Activated CD4-positive, alpha-beta T cell treated with anti-CD3 and anti-CD28 coated beads for 24 hours (primary cell): ENCODE measurements around the gene ISG20L2.

ENCODE experiments used
- DNase-seq, 2 donors: peaks; one replicate each; pipeline ENCODE4 v3.0.0-alpha.2; 2020; ENCODE audit warnings: low read depth in 2 of 2

The ISG20L2 gene

DNA sequence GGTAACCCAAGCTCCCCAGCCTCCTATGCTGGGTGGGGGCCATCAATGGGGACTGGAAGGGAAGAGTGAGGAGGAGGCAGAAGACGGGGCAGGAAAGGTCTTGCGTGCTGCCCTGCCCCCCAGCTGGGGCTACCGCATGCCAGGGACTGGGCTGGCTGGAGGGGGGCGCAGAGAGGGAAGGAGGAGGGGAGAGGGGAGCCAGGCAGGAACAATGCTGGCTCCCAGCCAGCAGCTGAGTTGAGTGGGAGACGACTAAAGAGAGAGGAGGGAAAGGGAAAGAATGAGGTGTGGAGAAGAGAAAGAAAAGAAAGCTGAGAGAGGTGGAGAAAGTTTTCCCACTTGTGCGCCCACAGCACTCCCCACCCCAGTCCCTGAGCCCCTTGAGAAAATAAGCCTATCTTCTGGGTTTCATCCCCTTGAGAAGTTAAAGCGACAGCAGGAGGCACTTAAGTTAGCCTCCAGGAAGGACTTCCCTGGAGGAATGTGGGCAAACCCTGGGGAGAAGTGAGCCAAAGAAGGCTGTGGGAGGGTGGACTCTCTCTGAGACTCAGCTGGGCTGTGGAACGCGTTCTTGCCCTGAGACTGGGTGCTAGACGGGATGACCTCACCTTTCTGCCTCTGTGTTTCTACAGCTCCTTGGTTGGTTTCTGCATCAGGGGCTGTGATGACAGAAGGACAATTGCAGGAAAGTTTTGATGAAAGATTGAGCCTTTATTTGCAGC is 38.5 kb downstream of the ISG20L2 start:
- no peak for DNase-seq

DNA sequence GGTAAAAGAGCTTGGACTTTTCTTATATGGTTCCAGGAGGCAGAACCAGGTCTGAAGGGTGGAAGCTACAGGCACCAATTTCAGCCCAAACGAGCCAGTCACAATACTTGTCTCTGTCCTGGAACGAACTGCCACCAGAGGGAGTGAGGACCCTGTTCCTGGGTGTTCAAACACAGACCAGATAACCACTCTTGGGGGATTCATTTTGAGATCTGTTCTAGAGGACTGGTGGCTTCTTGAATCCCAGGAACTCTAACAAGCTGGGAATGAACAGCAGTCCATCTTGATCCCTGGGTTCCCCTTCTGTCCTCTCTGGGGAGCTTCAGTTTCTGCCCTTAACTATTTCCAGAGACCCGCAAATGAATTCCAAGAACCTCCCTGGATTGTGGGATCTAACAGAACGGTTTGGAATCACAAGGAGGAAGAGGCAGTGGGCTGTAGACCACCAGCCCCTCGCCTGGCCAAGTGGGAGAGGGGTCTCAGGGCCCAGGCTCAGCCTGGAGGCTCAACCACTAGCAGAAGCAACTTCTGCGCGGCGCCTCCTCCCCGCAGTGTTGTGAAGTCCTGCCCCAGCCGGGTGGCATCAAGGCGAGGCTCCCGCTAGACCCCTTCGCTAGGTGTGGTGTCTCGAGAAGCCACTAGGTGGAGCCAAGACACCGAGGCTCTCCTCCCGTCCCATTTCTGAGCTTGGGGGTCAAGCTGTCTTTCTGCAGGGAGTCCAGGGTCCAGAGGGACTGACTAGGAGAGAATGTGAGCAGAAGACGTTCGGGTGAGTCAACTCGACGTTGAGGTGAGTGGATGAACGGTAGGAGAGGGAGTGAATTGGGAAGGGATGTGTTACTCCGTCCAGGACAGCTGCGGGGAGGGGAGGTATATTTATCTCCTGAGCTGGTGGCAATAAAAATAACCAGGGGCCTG is 39.3 kb downstream of the ISG20L2 start:
- peak; percentile 64 for DNase-seq

DNA sequence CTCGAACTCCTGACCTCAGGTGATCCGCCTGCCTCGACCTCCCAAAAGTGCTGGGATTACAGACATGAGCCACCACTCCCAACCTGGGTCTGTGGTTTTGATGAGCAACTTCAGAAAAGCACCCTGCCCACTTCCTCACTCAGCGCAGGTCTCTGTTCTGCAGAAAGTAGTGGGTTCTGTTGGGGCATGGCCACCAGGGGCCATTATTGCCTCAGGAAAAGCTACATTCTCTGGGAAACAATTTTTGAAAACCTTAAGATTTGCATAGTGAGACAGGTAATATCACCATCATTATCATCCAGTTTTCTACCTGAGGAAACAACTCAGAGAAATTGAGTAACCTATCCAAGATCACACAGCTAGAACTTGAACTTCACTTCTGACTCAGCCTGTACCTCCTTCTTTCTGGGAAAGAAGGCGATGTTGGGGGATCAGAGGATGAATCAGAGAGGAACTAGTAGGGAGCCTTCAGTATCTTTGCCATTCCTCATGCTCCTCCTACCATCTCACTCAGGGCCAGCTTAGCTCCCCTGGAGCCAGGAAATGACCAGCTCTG is 44.3 kb downstream of the ISG20L2 start:
- no peak for DNase-seq

DNA sequence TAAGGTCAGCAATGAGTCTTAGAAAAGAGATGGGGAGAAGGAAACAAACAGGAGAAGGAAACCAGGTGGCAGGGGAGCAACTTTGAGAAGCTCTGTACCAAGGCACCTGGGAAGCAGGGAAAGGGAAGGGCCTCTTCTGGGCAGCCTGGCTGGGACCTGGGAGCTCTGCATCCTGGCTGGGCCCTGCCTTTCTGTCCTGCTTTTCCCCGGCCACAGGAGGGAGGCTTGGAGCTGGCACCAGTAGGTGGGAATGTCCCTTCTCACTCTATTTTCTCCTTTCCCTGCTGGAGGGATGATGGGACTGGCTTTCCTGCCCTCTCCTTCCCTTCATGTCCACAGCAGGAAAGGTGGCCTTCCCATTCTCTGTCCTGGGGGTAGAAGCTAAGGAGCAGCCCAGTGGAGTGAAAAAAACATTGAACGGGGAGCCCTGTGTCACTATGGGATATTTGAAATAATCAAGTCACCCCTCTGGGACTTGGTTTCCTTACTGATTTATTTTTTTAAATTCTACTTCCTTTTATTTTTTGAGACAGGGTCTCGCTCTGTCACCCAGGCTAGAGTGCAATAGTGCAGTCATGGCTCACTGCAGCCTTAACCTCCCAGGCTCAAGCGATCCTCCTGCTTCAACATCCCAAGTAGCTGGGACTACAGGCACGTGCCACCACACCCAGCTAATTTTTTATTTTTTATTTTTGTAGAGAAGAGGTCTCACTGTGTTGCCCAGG is 46.2 kb downstream of the ISG20L2 start:
- DNase-seq = no peak

DNA sequence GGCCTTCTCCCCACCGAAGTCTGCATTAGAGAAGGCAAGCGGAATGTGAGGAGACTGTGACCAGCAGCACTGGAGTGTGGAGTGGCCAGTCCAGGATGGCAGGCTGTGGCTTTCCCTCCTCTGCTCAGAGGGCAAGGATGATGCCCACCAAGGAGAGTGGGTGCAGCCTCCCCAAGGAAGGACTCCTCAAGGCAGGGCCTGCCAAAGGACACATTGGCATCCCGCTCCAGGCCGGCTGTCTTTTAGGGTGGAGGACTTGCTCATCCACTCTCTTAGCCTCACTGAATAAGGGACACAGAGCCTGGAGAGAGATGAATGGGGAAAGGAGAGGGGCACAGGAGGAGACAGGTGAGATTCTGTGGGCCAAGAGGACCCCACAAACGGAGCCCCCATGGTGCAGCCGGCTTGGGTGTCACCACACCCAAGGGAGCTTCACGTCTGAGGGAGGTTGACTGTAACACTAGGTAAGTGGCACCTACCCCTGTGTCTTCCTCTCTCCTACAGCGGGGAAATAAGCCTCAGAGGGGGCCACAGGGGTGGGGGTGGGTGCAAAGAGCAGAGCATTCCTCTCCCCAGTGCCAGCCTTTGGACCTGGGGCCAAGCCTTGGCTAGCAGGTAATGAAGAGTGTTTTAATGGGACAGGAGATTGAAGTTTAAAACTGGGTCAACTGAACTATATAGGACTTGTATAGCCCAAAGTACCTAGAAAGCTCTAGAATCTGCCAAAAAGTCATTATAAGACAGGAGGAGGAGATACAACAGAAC is 47.2 kb downstream of the ISG20L2 start:
- DNase-seq = no peak

DNA sequence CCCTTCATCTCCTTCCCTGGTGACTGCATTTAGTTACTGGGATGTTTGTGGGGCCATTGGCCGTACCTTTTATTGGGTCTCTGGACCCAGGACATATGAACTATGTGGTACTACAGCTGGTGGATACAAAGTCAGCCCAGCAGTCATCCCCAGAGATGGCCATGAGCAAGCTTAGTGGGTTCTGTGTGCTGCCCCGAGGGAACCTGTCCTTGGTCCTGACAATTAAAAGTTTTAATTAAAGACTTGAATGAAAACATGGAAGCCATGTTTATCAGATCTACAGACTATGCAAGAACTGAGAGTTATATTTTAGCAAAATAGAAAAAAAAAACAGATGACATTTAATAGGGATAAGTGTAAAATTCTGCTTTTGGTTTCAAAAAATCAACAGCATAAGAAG is 48.5 kb downstream of the ISG20L2 start:
- no peak for DNase-seq

DNA sequence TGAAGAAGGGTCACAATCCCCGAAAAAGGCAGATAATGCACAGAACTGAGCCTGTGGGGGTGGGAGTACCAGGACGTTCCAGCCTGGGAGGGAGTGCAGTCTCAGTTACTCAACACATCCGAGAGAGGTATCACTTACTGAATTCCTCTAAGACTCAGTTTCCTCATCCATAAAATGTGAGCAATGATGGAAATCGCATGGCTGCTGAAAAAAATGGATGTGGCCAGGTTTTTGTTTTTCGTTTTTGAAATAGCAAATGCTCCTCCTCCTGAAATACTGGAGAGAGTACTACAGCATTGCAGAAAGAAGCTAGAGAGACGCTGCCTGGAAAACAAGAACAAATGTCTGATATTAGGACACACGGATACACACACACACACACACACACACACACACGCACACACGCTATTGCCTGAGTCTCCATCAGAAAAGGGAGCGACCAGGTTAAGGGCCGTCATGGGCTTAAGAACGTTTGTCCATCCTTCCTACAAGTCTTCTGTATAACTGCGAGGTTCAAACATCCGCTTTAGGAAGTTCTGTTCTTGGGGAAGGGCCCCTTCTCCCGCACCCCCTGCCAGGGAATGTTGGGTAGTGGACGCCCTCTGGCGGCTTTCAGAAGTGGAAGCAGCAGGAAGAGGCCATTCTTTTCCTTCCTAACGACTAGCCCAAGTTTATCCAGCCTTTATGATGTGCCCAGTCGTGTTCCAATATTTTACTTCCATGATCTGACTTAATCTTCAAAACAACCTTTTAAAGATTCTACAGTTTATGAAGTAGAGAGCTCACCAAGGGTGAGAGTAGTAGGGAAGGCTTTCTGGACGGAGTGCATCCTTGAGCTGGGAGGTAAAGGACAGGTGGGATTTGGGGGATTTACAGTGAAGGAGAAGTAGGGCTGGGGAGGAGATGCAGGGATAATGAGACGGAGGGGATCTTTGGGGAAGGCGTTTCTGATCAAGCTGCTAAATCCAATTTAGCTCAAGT is 50.7 kb downstream of the ISG20L2 start:
- no peak for DNase-seq

DNA sequence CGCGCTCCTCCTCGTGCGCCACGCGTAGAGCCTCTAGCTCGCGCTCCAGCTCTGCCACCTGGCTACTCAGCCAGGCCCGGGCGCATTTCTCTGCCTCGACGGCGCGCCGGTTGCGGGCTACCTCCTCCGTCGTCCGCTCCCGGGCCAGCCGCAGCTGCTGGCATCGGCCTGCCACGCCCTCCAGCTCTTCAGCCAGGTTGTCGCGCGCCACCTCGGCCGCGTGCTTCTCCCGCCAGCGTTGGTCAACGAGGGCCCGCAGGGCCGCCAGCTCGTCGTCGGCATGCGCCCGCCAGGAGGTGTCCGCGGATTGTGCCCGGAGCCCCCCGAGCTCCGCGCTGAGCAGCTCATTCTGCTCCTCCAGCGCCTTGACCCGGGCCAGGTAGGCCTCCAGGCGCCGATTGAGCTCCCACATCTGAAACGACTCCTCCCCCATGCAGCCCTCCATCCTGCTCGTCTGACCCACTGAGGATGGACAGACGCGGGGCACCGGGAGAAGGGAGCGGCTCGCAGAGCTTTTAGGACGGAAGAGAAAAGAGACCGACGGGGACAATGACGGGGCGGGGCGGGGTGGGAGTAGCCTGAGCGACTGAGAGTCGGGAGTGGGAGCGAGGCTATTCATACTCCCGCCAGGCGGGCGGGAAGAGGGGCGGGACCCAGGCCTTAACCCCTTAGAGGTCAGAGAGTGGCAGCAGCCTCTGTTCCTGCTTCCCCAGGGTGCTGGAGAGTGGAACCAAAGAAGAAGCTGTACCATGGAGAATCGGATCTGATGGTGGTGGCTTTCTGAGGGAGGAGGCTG is 51.5 kb downstream of the ISG20L2 start, which contains the start of gene NES:
Gene NES (minus strand): TSS at position 588 of the 796 bp plus-strand sequence. CDS start 143 bp downstream, at position 445.
- DNase-seq = no peak

DNA sequence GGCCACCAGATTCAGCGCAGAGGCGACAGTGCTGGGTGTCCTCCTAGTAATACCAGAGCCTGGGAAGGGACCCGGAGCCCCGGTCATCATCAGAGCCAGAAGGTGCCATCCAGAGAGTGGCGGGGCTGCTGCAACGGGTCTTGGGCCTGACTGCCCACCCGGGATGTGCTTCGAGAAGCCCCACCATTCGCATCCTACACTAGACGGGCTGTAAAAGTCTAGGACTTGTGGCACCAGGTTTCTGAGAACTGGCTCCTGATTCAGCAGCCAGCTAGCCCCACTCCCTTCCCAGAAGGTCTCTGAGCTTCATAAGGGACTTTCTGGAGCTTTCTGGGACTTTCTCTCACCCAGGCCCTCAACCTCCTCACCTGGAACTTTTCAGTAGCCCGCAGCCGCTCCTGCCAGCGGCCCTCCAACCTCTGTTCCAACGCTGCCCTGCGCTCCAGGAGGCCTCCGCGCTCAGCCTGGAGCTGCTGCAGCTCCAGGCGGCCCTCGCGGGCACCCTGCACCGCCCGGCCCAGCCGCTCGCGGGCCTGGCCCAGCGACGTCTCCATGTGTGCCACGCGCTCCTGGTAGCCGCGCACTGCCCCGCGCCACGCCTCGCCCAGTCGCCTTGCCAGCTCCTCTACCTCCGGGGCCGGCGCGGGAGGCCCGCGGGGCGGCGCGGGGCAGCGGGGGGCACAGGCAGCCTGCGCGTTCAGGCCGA is 52.3 kb downstream of the ISG20L2 start:
- no peak for DNase-seq

DNA sequence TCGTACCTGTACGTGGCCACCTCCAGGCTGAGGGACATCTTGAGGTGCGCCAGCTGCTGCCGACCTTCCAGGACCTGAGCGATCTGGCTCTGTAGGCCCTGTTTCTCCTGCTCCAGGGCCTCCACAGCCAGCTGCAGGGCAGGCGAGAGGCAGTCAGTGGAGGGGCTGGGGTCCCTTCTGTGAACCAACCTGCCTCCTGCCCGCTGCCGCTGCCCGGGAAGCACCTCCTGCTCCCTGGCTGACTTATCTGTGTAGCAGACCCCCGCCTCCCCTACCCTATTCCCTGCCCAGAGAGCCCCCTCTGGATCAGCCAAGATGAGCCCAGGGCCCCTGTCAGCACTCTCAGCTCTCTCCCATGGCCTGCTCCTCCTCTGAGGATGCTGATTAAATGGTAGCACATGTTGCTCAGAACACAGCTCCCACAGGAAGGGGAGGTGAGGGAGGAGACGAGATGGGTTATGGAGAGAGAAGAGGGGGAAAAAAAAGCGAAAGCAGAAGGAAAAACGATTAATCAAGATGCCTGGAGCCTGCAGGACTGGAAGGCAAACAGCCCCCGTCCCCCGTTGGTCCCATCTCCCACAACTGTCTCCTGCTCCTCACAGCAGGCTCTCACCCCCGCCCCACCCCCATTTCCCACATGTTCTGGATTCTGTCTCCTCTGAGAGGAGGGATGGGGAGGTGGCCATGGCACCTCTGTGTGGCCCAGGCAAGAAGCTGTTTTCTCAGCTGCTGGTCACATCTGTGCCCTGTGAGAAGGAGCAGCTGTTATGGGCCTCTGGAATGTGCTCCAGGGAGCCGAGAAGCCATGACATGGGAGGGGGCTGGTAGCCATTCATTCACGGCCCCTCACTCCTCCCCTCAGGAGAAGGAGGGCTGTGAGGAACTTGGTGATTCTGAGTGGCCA is 53.1 kb downstream of the ISG20L2 start:
- no peak for DNase-seq

DNA sequence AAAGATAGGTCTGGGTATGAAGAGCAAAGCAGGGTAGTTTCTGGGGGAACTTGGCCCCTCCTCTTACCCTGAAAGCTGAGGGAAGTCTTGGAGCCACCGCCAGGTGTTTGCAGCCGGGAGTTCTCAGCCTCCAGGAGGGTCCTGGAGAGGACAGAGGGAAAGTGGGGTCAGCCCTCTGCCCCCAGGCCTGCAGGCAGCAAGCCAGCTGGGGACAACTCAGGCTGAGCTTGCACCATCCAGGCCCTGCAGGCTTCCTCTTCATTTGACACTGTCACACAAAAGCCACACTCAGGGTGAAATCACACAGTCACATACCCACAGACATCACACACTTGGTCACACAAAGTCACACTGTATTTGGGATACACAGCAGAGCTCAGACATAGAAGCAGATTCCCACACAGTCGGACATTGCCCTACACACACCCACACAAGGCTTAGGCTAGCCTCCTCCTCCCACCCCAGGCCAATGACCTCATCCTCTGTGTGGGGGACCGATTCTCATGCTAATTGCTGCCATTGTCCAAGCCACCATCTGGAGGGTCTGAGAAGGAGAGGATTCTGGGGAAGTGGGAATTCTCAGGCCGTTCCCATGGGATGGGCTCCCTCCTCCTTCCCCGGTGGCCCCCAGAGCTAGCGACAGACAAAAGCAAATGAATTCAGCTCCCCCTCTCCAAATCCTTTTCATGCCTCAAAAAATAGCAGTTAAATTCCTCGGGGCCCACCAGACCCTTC is 55.0 kb downstream of the ISG20L2 start:
- no peak for DNase-seq
